Measurements from ENCODE around the gene MINPP1.

- TF ChIP-seq EZH2 (IDR thresholded peaks at IDR 0.05; ENCODE audit: insufficient read depth, poor library complexity, severe bottlenecking) (no peak), EZH2phosphoT487 (IDR thresholded peaks at IDR 0.05; ENCODE audit: insufficient read depth, low read depth) (no peak)
These were observed 6.8 kb downstream of the MINPP1 start for GRCh38 chr10:87511526-87511925.

All from GM23248 (cell line).